Left ventricle myocardium inferior (tissue), 1 donor: ENCODE measurements around the gene VAV3. TPM values are rescaled to one million over a fixed set of nuclear protein-coding genes. Genes with fewer than 3 reads are reported as not detected.
"Not testable (repeated sequence)": the region's sequence is repeated elsewhere in the genome, so short reads cannot be mapped to it uniquely, and the experiment has no call there.

Experiments used
- DNase-seq: peaks from one replicate; pipeline ENCODE4 v3.0.0-alpha.2; 2020
- H3K27ac ChIP-seq: fragments of 200-600 bp; replicated peaks from 2 replicates; pipeline ENCODE4 v1.8.0; 2021
- H3K27me3 ChIP-seq: fragments of 200-600 bp; 2 replicates; pipeline ENCODE4 v1.8.0; 2021; ENCODE audit warnings: low read depth
- H3K36me3 ChIP-seq: fragments of 200-600 bp; 2 replicates; pipeline ENCODE4 v1.8.0; 2021
- H3K4me1 ChIP-seq: fragments of 200-600 bp; 2 replicates; pipeline ENCODE4 v1.8.0; 2021
- H3K4me3 ChIP-seq: fragments of 200-600 bp; 2 replicates; pipeline ENCODE4 v1.8.0; 2021; ENCODE audit warnings: mild to moderate bottlenecking, moderate library complexity
- H3K9me3 ChIP-seq: fragments of 200-600 bp; replicated peaks from 2 replicates; pipeline ENCODE4 v1.8.0; 2021
- intact Hi-C: fragments of 100-400 bp; cut with micrococcal nuclease; formaldehyde crosslinking; loops from one replicate; pipeline ENCODE4 v1.11.0; 2022
- total RNA-seq: library from RNA; stranded (reverse); fragmentation: NEBNext Ultra II Directional; extraction: Animal tissue kit (Norgen Biotek cat#: 25700); gene quantifications from one replicate; pipeline ENCODE4 v1.2.1, GENCODE V29; 2021
- TF ChIP-seq, protein P1 (sequence below): fragments of 200-600 bp; IDR thresholded peaks from 2 replicates; pipeline ENCODE4 v1.8.0; 2021; ENCODE audit warnings: antibody characterized with exemption, mild to moderate bottlenecking, borderline replicate concordance
- donor health status: DM: no; HTN: yes; CAD: no; lungs with severe emphysema.

The VAV3 gene
- total RNA-seq, 1 donor from 2014 or later: 1.4 TPM

DNA sequence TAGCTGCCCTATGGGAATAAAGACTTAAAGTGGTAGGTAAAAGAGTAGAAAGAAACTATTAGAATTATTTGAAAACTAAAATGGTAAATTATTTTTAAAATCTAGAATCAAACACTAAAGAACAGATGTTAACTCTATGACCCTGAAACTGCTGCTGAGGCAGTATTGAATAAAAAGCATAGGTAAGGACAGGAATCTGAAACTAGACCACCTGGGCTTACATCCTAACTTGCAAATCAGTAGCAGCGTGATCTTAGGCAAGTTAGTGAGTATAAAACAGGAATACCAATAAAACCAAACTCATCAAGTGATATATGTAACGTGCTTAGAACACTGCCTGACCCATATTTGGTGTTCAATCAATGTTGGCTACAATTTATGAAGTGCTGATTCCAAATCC lies 257.9 kb downstream of the VAV3 start:
- no peak for DNase-seq
- Histone ChIP-seq H3K27me3 (no peaks in the 10 kb centered on the region), H3K4me1 (no peaks in the 10 kb centered on the region), H3K36me3 (no peaks in the 10 kb centered on the region), H3K27ac (no peak overlapping the region), H3K9me3 (peaks cover 14% of the 10 kb centered on the region), H3K4me3 (no peak overlapping the region)
- TF ChIP-seq, protein P1, sequence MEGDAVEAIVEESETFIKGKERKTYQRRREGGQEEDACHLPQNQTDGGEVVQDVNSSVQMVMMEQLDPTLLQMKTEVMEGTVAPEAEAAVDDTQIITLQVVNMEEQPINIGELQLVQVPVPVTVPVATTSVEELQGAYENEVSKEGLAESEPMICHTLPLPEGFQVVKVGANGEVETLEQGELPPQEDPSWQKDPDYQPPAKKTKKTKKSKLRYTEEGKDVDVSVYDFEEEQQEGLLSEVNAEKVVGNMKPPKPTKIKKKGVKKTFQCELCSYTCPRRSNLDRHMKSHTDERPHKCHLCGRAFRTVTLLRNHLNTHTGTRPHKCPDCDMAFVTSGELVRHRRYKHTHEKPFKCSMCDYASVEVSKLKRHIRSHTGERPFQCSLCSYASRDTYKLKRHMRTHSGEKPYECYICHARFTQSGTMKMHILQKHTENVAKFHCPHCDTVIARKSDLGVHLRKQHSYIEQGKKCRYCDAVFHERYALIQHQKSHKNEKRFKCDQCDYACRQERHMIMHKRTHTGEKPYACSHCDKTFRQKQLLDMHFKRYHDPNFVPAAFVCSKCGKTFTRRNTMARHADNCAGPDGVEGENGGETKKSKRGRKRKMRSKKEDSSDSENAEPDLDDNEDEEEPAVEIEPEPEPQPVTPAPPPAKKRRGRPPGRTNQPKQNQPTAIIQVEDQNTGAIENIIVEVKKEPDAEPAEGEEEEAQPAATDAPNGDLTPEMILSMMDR: no peak
- intact Hi-C loops: no loop called here

DNA sequence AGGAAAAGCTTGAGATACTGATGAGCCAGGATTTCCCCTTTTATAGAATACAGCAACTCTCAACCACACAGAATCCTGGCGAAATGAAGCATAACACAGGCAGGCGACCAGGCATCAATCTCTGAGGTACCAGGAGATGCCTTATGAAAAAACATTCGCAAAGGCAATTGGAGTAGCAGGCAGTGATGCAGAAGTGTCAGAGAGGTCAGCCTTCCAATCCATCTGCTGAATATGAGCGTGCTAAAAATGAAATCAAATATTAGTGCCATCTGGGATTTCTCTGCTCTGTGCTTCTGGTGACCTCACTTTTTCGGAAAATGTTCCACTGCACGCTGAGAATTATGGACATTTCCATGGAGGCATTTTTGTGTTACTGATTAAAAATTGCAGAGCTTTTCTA lies 258.8 kb downstream of the VAV3 start:
- H3K27ac ChIP-seq: no peak overlapping the region
- no peak overlapping the region for H3K4me3 ChIP-seq
- H3K9me3 ChIP-seq: peaks cover 6% of the 10 kb centered on the region
- DNase-seq: no peak
- TF ChIP-seq, protein P1: no peak
- no peaks in the 10 kb centered on the region for H3K27me3 ChIP-seq
- intact Hi-C loops: no loop called here
- no peaks in the 10 kb centered on the region for H3K36me3 ChIP-seq
- H3K4me1 ChIP-seq: no peaks in the 10 kb centered on the region

GRCh38 chr1:107704911-107705310 lies 260.1 kb downstream of the VAV3 start:
- Histone ChIP-seq H3K9me3 (no peaks in the 10 kb centered on the region), H3K4me1 (no peaks in the 10 kb centered on the region), H3K27ac (no peak overlapping the region), H3K27me3 (no peaks in the 10 kb centered on the region), H3K4me3 (no peak overlapping the region), H3K36me3 (no peaks in the 10 kb centered on the region)
- DNase-seq: no peak
- intact Hi-C loops: no loop called here
- TF ChIP-seq, protein P1: no peak

DNA sequence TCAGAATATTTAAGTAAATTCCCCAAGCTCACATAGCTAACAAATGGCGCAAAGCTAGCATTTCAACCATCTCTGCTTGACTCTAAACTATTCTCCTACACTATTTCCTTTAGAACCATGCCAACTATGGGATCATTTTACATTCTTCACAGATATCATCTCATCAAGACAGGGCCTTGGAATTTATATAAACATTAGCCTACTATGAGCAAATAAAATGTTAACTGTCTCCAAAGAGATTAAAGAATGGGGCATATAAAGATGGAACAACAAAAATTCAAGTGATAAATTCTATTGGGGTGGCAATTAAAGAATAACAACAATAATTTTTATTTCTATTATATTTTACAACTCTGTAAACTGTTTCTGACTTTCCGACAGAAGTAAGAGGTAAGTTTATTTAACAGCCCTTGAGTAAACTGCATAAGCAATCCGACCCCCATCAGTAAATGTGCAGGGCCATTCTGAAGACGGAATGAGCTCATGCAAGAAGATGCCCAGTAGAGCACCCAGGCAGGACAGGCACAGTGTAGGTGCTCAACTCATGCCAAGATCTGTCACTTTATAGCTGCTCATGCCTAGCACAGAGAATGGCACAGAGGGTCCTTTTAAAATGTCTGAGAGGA lies 261.9 kb downstream of the VAV3 start:
- Histone ChIP-seq H3K36me3 (no peaks in the 10 kb centered on the region), H3K27me3 (no peaks in the 10 kb centered on the region), H3K4me3 (no peak overlapping the region), H3K4me1 (no peaks in the 10 kb centered on the region), H3K27ac (no peak overlapping the region), H3K9me3 (no peaks in the 10 kb centered on the region)
- TF ChIP-seq, protein P1: no peak
- intact Hi-C loops: no loop called here
- DNase-seq: no peak

- H3K27ac ChIP-seq, H3K27me3 ChIP-seq, DNase-seq, H3K36me3 ChIP-seq, intact Hi-C loops, H3K4me1 ChIP-seq, H3K9me3 ChIP-seq, H3K4me3 ChIP-seq: not testable (repeated sequence)
Measured at GRCh38 chr1:107700651-107701050, 264.3 kb downstream of the VAV3 start.

DNA sequence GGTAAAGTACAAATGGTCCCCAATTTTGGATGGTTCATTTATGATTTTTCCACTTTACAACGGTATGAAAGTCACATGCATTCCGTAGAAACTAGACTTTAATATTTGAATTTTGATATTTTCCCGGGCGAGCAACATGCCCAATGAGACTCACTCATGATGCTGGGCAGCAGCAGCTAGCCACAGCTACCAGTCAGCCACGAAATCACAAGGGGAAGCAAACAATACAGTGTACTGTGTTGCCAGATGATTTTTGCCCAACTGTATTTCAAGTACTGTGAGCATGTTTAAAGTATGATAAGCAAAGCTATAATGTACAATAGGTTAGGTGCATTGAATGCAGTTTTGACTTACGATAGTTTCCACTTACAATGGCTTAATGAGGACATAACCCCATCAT lies 266.8 kb downstream of the VAV3 start:
- Histone ChIP-seq H3K27ac (no peak overlapping the region), H3K27me3 (no peaks in the 10 kb centered on the region), H3K4me3 (no peak overlapping the region), H3K4me1 (no peaks in the 10 kb centered on the region), H3K36me3 (no peaks in the 10 kb centered on the region), H3K9me3 (no peaks in the 10 kb centered on the region)
- TF ChIP-seq, protein P1: no peak
- DNase-seq: no peak
- intact Hi-C loops: no loop called here
